Left lung (tissue), 10 donors: ENCODE measurements around the gene LRSAM1. TPM values are rescaled to one million over a fixed set of nuclear protein-coding genes. Genes with fewer than 3 reads are reported as not detected.

ENCODE experiments used
- ATAC-seq: fragments of 200-7000 bp; cut with Tn5 transposase; one replicate; pipeline ENCODE4 v1.9.1; 2020; ENCODE audit warnings: moderate library complexity
- DNase-seq, 4 donors: peaks; one replicate each; pipeline ENCODE4 v3.0.0-alpha.2; 2013 to 2020
- H3K27ac ChIP-seq, 2 donors: fragments of 200-600 bp; sonication (generic) in 1 of 2; one replicate each; pipeline versions ENCODE4 v1.5.0 to v1.8.0; 2020 to 2021
- H3K27me3 ChIP-seq, 2 donors: fragments of 200-600 bp; sonication (generic) in 1 of 2; one replicate each; pipeline versions ENCODE4 v1.5.0 to v1.8.0; 2020 to 2021
- H3K36me3 ChIP-seq, 2 donors: fragments of 200-600 bp; sonication (generic) in 1 of 2; one replicate each; pipeline versions ENCODE4 v1.5.0 to v1.8.0; 2020 to 2021
- H3K4me1 ChIP-seq, 2 donors: fragments of 200-600 bp; one replicate each; pipeline ENCODE4 v1.8.0; 2021
- H3K4me3 ChIP-seq, 2 donors: fragments of 200-600 bp; sonication (generic) in 1 of 2; one replicate each; pipeline versions ENCODE4 v1.5.0 to v1.8.0; 2020 to 2021; ENCODE audit warnings: mild to moderate bottlenecking in 1 of 2
- H3K9me3 ChIP-seq, 2 donors: fragments of 200-600 bp; sonication (generic) in 1 of 2; one replicate each; pipeline versions ENCODE4 v1.5.0 to v1.8.0; 2020 to 2021
- intact Hi-C, 2 donors: fragments of 100-400 bp; cut with DNase I; formaldehyde crosslinking; loops; one replicate each; pipeline versions ENCODE4 v1.11.2 to v1.14.2; 2022
- polyA plus RNA-seq, 6 donors: library from polyadenylated mRNA; unstranded; fragments of 120-200 nt; gene quantifications; one replicate each; pipeline ENCODE4 v1.2.1, GENCODE V29; 2013; ENCODE audit not compliant: insufficient read length in 6 of 6
- total RNA-seq, 2 donors: library from RNA; stranded (reverse); fragmentation: NEBNext Ultra II Directional; extraction: Animal tissue kit (Norgen Biotek cat#: 25700); gene quantifications; one replicate each; pipeline ENCODE4 v1.2.1, GENCODE V29; 2021
- TF ChIP-seq, protein P1 (sequence below), 2 donors: fragments of 200-600 bp; sonication (generic) in 1 of 2; IDR thresholded peaks; one replicate each; pipeline versions ENCODE4 v1.5.0 to v1.8.0; 2021; ENCODE audit warnings: antibody characterized with exemption in 2 of 2
- donor health status: DM: no; HTN: yes; CAD: no.
- donor health status: DM: no; HTN: no; CAD: no.

The LRSAM1 gene
- total and polyA plus RNA-seq, 8 donors: 16.4 to 24.4 (median 19.4) TPM

DNA sequence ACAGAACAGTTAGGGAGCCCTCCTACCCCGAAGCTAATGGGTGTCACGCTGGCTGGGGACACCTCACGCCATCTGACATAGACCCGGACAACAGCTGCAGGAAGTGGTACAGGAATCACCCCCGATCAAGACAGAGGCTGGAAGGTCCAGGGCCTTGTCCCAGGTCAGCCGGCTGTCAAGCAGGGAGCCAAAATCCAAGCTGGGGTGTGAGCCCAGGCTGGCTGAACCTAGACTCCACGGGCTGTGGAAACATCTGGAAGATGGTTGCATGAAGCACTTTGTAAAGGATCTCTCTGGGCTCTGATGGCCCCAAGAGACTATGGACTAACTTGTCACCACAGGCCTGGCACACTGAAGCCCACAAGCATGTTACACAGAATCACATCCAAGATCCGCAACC is 91.9 kb downstream of the LRSAM1 start:
- no peak for ATAC-seq
- Histone ChIP-seq H3K36me3 (peaks cover 0 to 7% of the 10 kb centered on the region in 2 donors), H3K9me3 (no peaks in the 10 kb centered on the region), H3K27ac (peak overlapping the region; percentile 37 to 71), H3K4me1 (peaks cover 63 to 100% of the 10 kb centered on the region in 2 donors), H3K27me3 (no peaks in the 10 kb centered on the region), H3K4me3 (no peak overlapping the region)
- DNase-seq: no peak
- TF ChIP-seq, protein P1, sequence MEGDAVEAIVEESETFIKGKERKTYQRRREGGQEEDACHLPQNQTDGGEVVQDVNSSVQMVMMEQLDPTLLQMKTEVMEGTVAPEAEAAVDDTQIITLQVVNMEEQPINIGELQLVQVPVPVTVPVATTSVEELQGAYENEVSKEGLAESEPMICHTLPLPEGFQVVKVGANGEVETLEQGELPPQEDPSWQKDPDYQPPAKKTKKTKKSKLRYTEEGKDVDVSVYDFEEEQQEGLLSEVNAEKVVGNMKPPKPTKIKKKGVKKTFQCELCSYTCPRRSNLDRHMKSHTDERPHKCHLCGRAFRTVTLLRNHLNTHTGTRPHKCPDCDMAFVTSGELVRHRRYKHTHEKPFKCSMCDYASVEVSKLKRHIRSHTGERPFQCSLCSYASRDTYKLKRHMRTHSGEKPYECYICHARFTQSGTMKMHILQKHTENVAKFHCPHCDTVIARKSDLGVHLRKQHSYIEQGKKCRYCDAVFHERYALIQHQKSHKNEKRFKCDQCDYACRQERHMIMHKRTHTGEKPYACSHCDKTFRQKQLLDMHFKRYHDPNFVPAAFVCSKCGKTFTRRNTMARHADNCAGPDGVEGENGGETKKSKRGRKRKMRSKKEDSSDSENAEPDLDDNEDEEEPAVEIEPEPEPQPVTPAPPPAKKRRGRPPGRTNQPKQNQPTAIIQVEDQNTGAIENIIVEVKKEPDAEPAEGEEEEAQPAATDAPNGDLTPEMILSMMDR (IDR thresholded peaks at IDR 0.05): no peak
- intact Hi-C loops: no loop called here

DNA sequence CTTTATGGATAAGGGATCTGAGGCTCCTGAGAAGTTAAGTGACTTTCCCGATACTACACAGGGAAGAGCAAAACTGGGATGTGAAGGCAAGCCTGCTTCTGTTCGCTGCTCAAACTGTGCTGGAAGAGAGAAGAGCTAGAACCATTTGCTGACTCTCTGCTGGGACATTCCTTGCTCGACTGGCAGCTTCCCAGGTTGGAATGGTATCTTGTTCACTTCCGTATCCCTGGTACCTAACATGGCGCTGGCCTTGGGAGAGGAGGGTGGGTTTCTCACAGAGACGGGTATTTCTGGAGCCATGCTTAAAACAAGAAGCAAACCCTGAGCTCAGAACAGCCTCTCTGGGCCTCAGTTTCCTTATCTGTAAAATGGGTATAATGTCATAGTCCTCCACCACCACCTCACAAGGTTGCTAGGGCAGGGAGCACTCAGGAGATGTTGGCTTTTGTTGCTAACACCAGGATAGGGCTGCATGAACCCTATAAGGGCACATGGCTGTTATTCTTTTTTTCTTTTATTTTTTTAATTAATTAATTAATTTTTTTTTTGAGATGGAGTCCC is 92.7 kb downstream of the LRSAM1 start:
- Histone ChIP-seq H3K27ac (peak overlapping the region; percentile 71 to 73), H3K36me3 (peaks cover 0 to 11% of the 10 kb centered on the region in 2 donors), H3K9me3 (no peaks in the 10 kb centered on the region), H3K4me1 (peaks cover 62 to 100% of the 10 kb centered on the region in 2 donors), H3K4me3 (no peak overlapping the region), H3K27me3 (no peaks in the 10 kb centered on the region)
- intact Hi-C loops: no loop called here
- ATAC-seq (no peak), DNase-seq (no peak)
- TF ChIP-seq, protein P1 (IDR thresholded peaks at IDR 0.05): no peak

DNA sequence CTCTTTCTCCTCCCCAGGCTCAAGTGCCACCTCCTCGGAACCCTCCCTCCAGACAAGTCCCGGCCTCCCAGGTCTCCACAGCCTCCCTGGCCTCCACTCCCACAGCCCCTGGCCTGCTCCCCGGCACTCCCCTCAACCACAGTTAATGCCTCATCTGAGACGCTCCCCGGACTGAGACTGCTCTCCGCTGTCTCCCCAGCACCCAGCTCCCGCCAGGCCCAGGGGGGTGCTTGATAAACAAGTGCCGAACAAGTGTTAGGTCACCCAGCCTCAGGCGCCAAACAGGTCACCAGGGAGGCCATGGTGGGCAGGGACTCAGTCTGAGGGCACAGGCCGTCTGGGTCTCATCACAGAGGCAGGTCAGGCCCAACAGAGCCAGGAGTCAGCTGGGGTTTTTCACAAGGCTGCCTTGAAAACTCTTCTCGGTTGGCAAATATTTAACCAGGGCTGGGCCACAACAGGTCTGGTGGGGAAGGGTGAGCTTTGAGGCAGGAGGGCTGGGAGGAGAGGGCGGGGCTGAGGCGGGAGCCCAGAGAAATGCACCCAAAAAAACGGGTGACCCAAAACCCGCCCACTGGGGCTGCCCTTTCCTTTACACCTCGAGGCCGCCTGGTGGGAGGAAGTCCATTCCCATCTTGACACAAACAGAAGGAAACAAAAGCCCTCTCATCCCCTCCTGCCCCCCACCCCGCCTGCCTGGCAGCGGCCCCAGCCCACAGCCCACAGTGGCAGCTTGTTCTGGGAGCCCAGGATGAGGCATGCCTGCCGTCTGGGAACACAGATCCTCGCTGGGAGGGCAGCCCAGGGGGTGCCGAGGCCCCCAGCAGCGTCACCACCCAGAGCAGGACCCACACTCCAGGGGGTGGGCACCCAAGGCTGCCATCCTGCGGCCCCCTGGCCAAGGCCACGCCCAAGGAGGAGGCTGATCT is 94.2 kb downstream of the LRSAM1 start:
- ATAC-seq: peak; percentile 80
- TF ChIP-seq, protein P1 (IDR thresholded peaks at IDR 0.05): no peak
- intact Hi-C loops: no loop called here
- DNase-seq: peak in 3 of 4 donors; percentile 76 to 86 (median 85)
- no peaks in the 10 kb centered on the region for H3K9me3 ChIP-seq
- no peaks in the 10 kb centered on the region for H3K27me3 ChIP-seq
- H3K27ac ChIP-seq: peak overlapping the region; percentile 71 to 73
- H3K4me1 ChIP-seq: peaks cover 51 to 100% of the 10 kb centered on the region in 2 donors
- H3K36me3 ChIP-seq: peaks cover 0 to 24% of the 10 kb centered on the region in 2 donors
- H3K4me3 ChIP-seq: no peak overlapping the region

DNA sequence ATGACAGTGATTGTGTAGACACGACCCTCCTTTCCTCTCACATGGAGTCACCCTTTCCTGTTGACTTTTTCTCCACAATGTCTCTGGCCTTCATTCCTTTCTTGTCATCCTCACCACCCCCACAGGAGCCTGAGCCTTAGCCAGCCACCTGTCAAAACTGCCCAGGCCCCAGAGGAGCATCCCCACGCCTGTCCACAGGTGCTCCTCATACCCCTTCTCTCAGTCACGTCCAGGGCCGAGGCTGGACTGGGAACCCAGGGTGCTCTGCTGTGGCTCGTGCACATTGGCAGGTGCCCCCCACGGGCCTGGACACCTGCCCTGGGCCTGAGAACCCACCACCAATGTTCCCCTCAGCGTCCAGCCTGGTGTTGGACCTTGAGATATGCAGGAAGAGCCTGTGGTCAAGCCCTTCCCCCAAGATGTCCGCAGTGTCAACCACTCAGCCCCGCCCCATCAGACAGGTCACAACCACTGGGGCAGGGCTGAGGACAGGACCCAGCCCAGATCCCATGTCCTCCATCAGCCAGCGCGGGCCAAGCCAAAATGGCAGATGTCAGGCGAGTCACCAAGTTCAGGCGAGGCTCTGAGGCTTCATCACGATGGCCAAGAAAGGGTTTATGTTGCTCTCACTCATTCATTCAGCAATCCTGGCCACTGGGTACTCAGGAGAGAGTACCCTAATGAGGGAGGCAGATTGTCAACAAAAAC is 95.0 kb downstream of the LRSAM1 start:
- H3K9me3 ChIP-seq: no peaks in the 10 kb centered on the region
- peak overlapping the region; percentile 71 to 73 for H3K27ac ChIP-seq
- H3K36me3 ChIP-seq: peaks cover 0 to 24% of the 10 kb centered on the region in 2 donors
- intact Hi-C loops: no loop called here
- H3K4me1 ChIP-seq: peaks cover 49 to 100% of the 10 kb centered on the region in 2 donors
- TF ChIP-seq, protein P1 (IDR thresholded peaks at IDR 0.05): no peak
- no peak for ATAC-seq
- DNase-seq: peak in 1 of 4 donors; percentile 66
- H3K27me3 ChIP-seq: no peaks in the 10 kb centered on the region
- no peak overlapping the region for H3K4me3 ChIP-seq
